ENCODE results near the gene FNBP1L. TPM values are rescaled to one million over a fixed set of nuclear protein-coding genes. Genes with fewer than 3 reads are reported as not detected.

The FNBP1L gene
- total and polyA plus RNA-seq, 10 of the 15 experiments (the other 5 are each of a cell fraction or from before 2014, with no cell fraction given): 0.02 to 0.12 (median 0.07) TPM; not detected in 4

GRCh38 chr1:93435443-93435842 is 12.5 kb upstream of the FNBP1L start (continued):
- TF ChIP-seq CHD1 (IDR thresholded peaks at IDR 0.05; ENCODE audit: low read depth, low read length): no peak

- in situ Hi-C loops (cut with MboI): loop anchor here (25.0 kb wide), 1 partner anchor 401 kb away; no protein-coding TSS in a partner anchor
- H3K79me2 ChIP-seq (ENCODE audit: control insufficient read depth, insufficient read depth, low read length): no peaks in the 10 kb centered on the region
- POLR2A ChIA-PET: no interaction called here
- 0% methylated on average over 1 of the region's 1 CpG for WGBS (ENCODE audit: insufficient coverage, insufficient replicate concordance, low lambda C conversion rate, missing lambda C conversion rate)
- DNase-seq (ENCODE audit: low read depth, low spot score): no peak
- H2AFZ ChIP-seq (ENCODE audit: control insufficient read depth, low read depth, low read length): no peak overlapping the region
- H3K9ac ChIP-seq (ENCODE audit: control insufficient read depth, insufficient read depth, low read length): no peak overlapping the region
- no peaks in the 10 kb centered on the region for H4K20me1 ChIP-seq (ENCODE audit: control insufficient read depth, insufficient read depth)
- no peaks in the 10 kb centered on the region; the same call in 2 of the 3 replicates for H3K9me3 ChIP-seq (replicated peaks; ENCODE audit: control insufficient read depth, insufficient read depth, low read length)
- CTCF ChIA-PET: interaction anchor here (0.8 to 2.2 kb wide), 5 partner anchors 193 to 408 kb away, joined by 3 to 15 read pairs (median 7); no protein-coding TSS in a partner anchor
- H3K4me2 ChIP-seq (ENCODE audit: control insufficient read depth, insufficient read depth): no peak overlapping the region
- RAD21 ChIA-PET (ENCODE audit: unreplicated experiment): interaction anchor here (0.7 to 1.7 kb wide), 6 partner anchors 132 to 408 kb away, joined by 3 to 9 read pairs (median 3); no protein-coding TSS in a partner anchor
- intact Hi-C loops (cut with micrococcal nuclease; ENCODE audit: unreplicated experiment): no loop called here
- ATAC-seq: no peak
- peaks cover 0 to 2% of the 10 kb centered on the region in 2 experiments; a peak in 2 of 4 replicates for H3K27me3 ChIP-seq (replicated peaks in 1 of 2; ENCODE audit: control insufficient read depth in 2 of 2, insufficient read depth in 2 of 2, low read length in 1 of 2)
- TF ChIP-seq E2F8 (IDR thresholded peaks at IDR 0.05; ENCODE audit: low read depth, partially characterized antibody): no peak
- no peak for TF ChIP-seq CHD2 (IDR thresholded peaks at IDR 0.05; ENCODE audit: borderline replicate concordance, low read depth, low read length)
- TF ChIP-seq RELB (IDR thresholded peaks at IDR 0.05; ENCODE audit: low read depth): no peak
- no peak for TF ChIP-seq MTA3 (IDR thresholded peaks at IDR 0.05; ENCODE audit: borderline replicate concordance, low read length)
- TF ChIP-seq ZSCAN29 (IDR thresholded peaks at IDR 0.05): no peak
- no peak for TF ChIP-seq MLLT1 (IDR thresholded peaks at IDR 0.05)
- no peak for TF ChIP-seq YY1 (IDR thresholded peaks at IDR 0.05; ENCODE audit: low read depth, low read length)
- no peak for TF ChIP-seq TARDBP (IDR thresholded peaks at IDR 0.05; ENCODE audit: borderline replicate concordance)
- no peak for TF ChIP-seq NKRF (conservative IDR thresholded peaks at IDR 0.05)
- TF ChIP-seq RAD21 (IDR thresholded peaks at IDR 0.05; ENCODE audit: insufficient read depth, low read depth, low read length): no peak
- TF ChIP-seq IKZF1 (conservative IDR thresholded peaks at IDR 0.05): no peak
- no peak for FAIRE-seq
- H3K27ac ChIP-seq (ENCODE audit: control insufficient read depth, insufficient read depth): no peak overlapping the region
- H3K4me1 ChIP-seq (ENCODE audit: control insufficient read depth, insufficient read depth, low read length): no peaks in the 10 kb centered on the region
- no peak overlapping the region for H3K4me3 ChIP-seq
- no peaks in the 10 kb centered on the region for H3K36me3 ChIP-seq (ENCODE audit: control insufficient read depth in 2 of 2, insufficient read depth in 2 of 2, low read length in 1 of 2)
- no TSS peak for BruUV-seq (replicated peaks)
- SMC1A ChIA-PET (ENCODE audit: uncharacterized antibody, unreplicated experiment): interaction anchor here (1.2 to 2.4 kb wide), 5 partner anchors 132 to 414 kb away, joined by 3 to 12 read pairs (median 7); no protein-coding TSS in a partner anchor
Observed at GRCh38 chr1:93436496-93436895, 11.4 kb upstream of the FNBP1L start.

Data from GM12878 (cell line).